Stimulated activated CD8-positive, alpha-beta memory T cell treated with anti-CD3 and anti-CD28 coated beads, Interleukin-15, amount 100 ng/mL, for 48 hours (primary cell): Measurements from ENCODE around the gene AIP.
A peak's percentile ranks its signal among the peaks of the same experiment; 100 is the strongest.
"Not testable (repeated sequence)": the region's sequence is repeated elsewhere in the genome, so short reads cannot be mapped to it uniquely, and the experiment has no call there.

Source experiments
- DNase-seq, 2 donors: peaks; one replicate each; pipeline ENCODE4 v3.0.0-alpha.2; 2020; ENCODE audit warnings: low read depth in 2 of 2

AIP gene

GRCh38 chr11:67468759-67469507 is 13.9 kb upstream of the AIP start, which contains the start of gene TMEM134:
TSS of gene TMEM134 (minus strand) at chr11:67469251. CDS start at chr11:67469192, 59 bp downstream.
- peak; percentile 88 to 89 for DNase-seq

- no peak for DNase-seq
Observed at GRCh38 chr11:67469508-67469811, 13.4 kb upstream of the AIP start.

GRCh38 chr11:67470337-67471002 is 12.4 kb upstream of the AIP start:
- DNase-seq = no peak

- no peak for DNase-seq
Observed at GRCh38 chr11:67472882-67473281, 9.9 kb upstream of the AIP start.

GRCh38 chr11:67476692-67477091 is 6.1 kb upstream of the AIP start:
- not testable (repeated sequence) for DNase-seq

GRCh38 chr11:67477344-67478050 is 5.3 kb upstream of the AIP start:
- not testable (repeated sequence) for DNase-seq

- no peak for DNase-seq
Observed at GRCh38 chr11:67482275-67482826, 475 bp upstream of the AIP start.

GRCh38 chr11:67483831-67484665 is 1.2 kb downstream of the AIP start:
- no peak for DNase-seq

- DNase-seq = peak; percentile 76 to 78
Observed at GRCh38 chr11:67484847-67485311, 2.1 kb downstream of the AIP start.

- DNase-seq = peak in 1 of 2 donors; percentile 70
Observed at GRCh38 chr11:67485873-67486361, 3.1 kb downstream of the AIP start.

- DNase-seq = peak in 1 of 2 donors; percentile 56
Observed at GRCh38 chr11:67486481-67487195, 3.8 kb downstream of the AIP start.

- no peak for DNase-seq
Observed at GRCh38 chr11:67489203-67489884, 6.5 kb downstream of the AIP start.

- no peak for DNase-seq
Observed at GRCh38 chr11:67489885-67490726, 7.3 kb downstream of the AIP start.

GRCh38 chr11:67490727-67491065 is 7.9 kb downstream of the AIP start:
- no peak for DNase-seq

GRCh38 chr11:67491276-67492068 is 8.6 kb downstream of the AIP start:
- no peak for DNase-seq

- no peak for DNase-seq
Observed at GRCh38 chr11:67492069-67492727, 9.4 kb downstream of the AIP start.

GRCh38 chr11:67492801-67493547 is 10.1 kb downstream of the AIP start:
- no peak for DNase-seq
